GM12874 (cell line): Measurements from ENCODE around the gene NFKBIL1.

Source experiments
- CTCF ChIP-seq: IDR thresholded peaks from 2 replicates; pipeline ENCODE4 v1.5.1; 2011; ENCODE audit warnings: low read depth, mild to moderate bottlenecking, control low read depth, low read length, moderate library complexity; ENCODE audit not compliant: insufficient read depth

Gene NFKBIL1

GRCh38 chr6:31531771-31532643 lies 15.4 kb upstream of the NFKBIL1 start:
- no peak for TF ChIP-seq CTCF

GRCh38 chr6:31532644-31533454 lies 14.6 kb upstream of the NFKBIL1 start:
- no peak for TF ChIP-seq CTCF

GRCh38 chr6:31533455-31533841 lies 14.0 kb upstream of the NFKBIL1 start:
- no peak for TF ChIP-seq CTCF

- TF ChIP-seq CTCF: no peak
Measured at GRCh38 chr6:31534011-31534410, 13.4 kb upstream of the NFKBIL1 start.

GRCh38 chr6:31534521-31535040 lies 12.8 kb upstream of the NFKBIL1 start:
- TF ChIP-seq CTCF: no peak

- TF ChIP-seq CTCF: no peak
Measured at GRCh38 chr6:31535538-31536324, 11.7 kb upstream of the NFKBIL1 start.

- no peak for TF ChIP-seq CTCF
Measured at GRCh38 chr6:31538805-31539400, 8.5 kb upstream of the NFKBIL1 start.
